Measurements from ENCODE around the gene RADIL. TPM values are rescaled to one million over a fixed set of nuclear protein-coding genes. Genes with fewer than 3 reads are reported as not detected.
A peak's percentile ranks its signal among the peaks of the same experiment; 100 is the strongest.

The RADIL gene
- total RNA-seq, 2 experiments from 2014 or later: 0.37 to 0.84 TPM

- H3K36me3 Mint-ChIP-seq (ENCODE audit: low read depth): peaks cover 14% of the 10 kb centered on the region
- ChIA-PET CTCF (interaction anchor here (0.6 to 1.4 kb wide), 3 partner anchors 8 to 860 kb away, joined by 3 to 6 read pairs (median 3); partner anchors contain the start of gene AP5Z1), POLR2A (no interaction called here)
- H3K4me3 Mint-ChIP-seq: no peak overlapping the region
- no peak for DNase-seq
- no peaks in the 10 kb centered on the region for H3K4me1 Mint-ChIP-seq
- H3K27ac Mint-ChIP-seq: no peak overlapping the region
- no peaks in the 10 kb centered on the region for H3K27me3 Mint-ChIP-seq
- H3K9me3 Mint-ChIP-seq: no peaks in the 10 kb centered on the region
These were observed 99.7 kb downstream of the RADIL start for GRCh38 chr7:4783762-4784351.

GRCh38 chr7:4783292-4783652 lies 100.2 kb downstream of the RADIL start:
- ChIA-PET POLR2A (no interaction called here), CTCF (no interaction called here)
- Mint-ChIP-seq H3K27me3 (no peaks in the 10 kb centered on the region), H3K36me3 (ENCODE audit: low read depth) (peaks cover 14% of the 10 kb centered on the region), H3K4me3 (no peak overlapping the region), H3K27ac (no peak overlapping the region), H3K9me3 (no peaks in the 10 kb centered on the region), H3K4me1 (peaks cover 2% of the 10 kb centered on the region)
- DNase-seq: no peak

GRCh38 chr7:4782333-4783291 lies 100.9 kb downstream of the RADIL start:
- DNase-seq: no peak
- Mint-ChIP-seq H3K27ac (no peak overlapping the region), H3K4me3 (no peak overlapping the region), H3K27me3 (no peaks in the 10 kb centered on the region), H3K9me3 (no peaks in the 10 kb centered on the region), H3K4me1 (peaks cover 9% of the 10 kb centered on the region), H3K36me3 (ENCODE audit: low read depth) (peaks cover 12% of the 10 kb centered on the region)
- ChIA-PET CTCF (no interaction called here), POLR2A (interaction anchor here (0.6 kb wide), 1 partner anchor 70 kb away, joined by 3 read pairs; no protein-coding TSS in a partner anchor)

GRCh38 chr7:4781366-4782069 lies 102.0 kb downstream of the RADIL start:
- Mint-ChIP-seq H3K9me3 (no peaks in the 10 kb centered on the region), H3K27me3 (no peaks in the 10 kb centered on the region), H3K4me3 (no peak overlapping the region), H3K4me1 (peaks cover 16% of the 10 kb centered on the region), H3K36me3 (ENCODE audit: low read depth) (peaks cover 15% of the 10 kb centered on the region), H3K27ac (no peak overlapping the region)
- DNase-seq: no peak
- CTCF ChIA-PET: no interaction called here
- POLR2A ChIA-PET: no interaction called here

- ChIA-PET CTCF (interaction anchor here (0.7 kb wide), 1 partner anchor 137 kb away, joined by 3 read pairs; no protein-coding TSS in a partner anchor), POLR2A (no interaction called here)
- Mint-ChIP-seq H3K9me3 (no peaks in the 10 kb centered on the region), H3K4me1 (peaks cover 33% of the 10 kb centered on the region), H3K27ac (no peak overlapping the region), H3K4me3 (no peak overlapping the region), H3K27me3 (no peaks in the 10 kb centered on the region), H3K36me3 (ENCODE audit: low read depth) (peaks cover 19% of the 10 kb centered on the region)
- DNase-seq: no peak
These were observed 104.4 kb downstream of the RADIL start for GRCh38 chr7:4779118-4779517.

- Mint-ChIP-seq H3K27ac (peak overlapping the region; percentile 98), H3K36me3 (ENCODE audit: low read depth) (peaks cover 13% of the 10 kb centered on the region), H3K27me3 (no peaks in the 10 kb centered on the region), H3K4me1 (peaks cover 40% of the 10 kb centered on the region), H3K9me3 (no peaks in the 10 kb centered on the region), H3K4me3 (peak overlapping the region; percentile 98)
- ChIA-PET CTCF (interaction anchor here (0.6 to 3.2 kb wide), 6 partner anchors 8 to 73 kb away, joined by 3 to 20 read pairs (median 6); no protein-coding TSS in a partner anchor), POLR2A (interaction anchor here (0.6 kb wide), 1 partner anchor 1476 kb away, joined by 4 read pairs; no protein-coding TSS in a partner anchor)
- peak; percentile 65 for DNase-seq
These were observed 107.5 kb downstream of the RADIL start for GRCh38 chr7:4775848-4776623.

GRCh38 chr7:4775250-4775847 lies 108.2 kb downstream of the RADIL start, which contains the start of gene AP5Z1:
AP5Z1 (plus strand) TSS chr7:4775623; CDS start chr7:4775716, 93 bp downstream.
- peaks cover 11% of the 10 kb centered on the region for H3K36me3 Mint-ChIP-seq (ENCODE audit: low read depth)
- POLR2A ChIA-PET: interaction anchor here (0.6 kb wide), 2 partner anchors 667 to 1475 kb away, joined by 3 to 4 read pairs; no protein-coding TSS in a partner anchor
- no peaks in the 10 kb centered on the region for H3K27me3 Mint-ChIP-seq
- H3K9me3 Mint-ChIP-seq: no peaks in the 10 kb centered on the region
- DNase-seq: peak; percentile 96
- CTCF ChIA-PET: interaction anchor here (0.6 to 3.2 kb wide), 5 partner anchors 9 to 23 kb away, joined by 3 to 20 read pairs (median 7); no protein-coding TSS in a partner anchor
- H3K4me1 Mint-ChIP-seq: peaks cover 40% of the 10 kb centered on the region
- H3K27ac Mint-ChIP-seq: peak within 1 kb of the TSS; percentile 98
- H3K4me3 Mint-ChIP-seq: peak within 1 kb of the TSS; percentile 98

GRCh38 chr7:4774658-4775249 lies 108.8 kb downstream of the RADIL start:
- ChIA-PET POLR2A (interaction anchor here (0.6 kb wide), 1 partner anchor 667 kb away, joined by 3 read pairs; no protein-coding TSS in a partner anchor), CTCF (interaction anchor here (1.9 to 3.2 kb wide), 4 partner anchors 10 to 21 kb away, joined by 6 to 20 read pairs (median 8); no protein-coding TSS in a partner anchor)
- Mint-ChIP-seq H3K9me3 (no peaks in the 10 kb centered on the region), H3K4me1 (peaks cover 40% of the 10 kb centered on the region), H3K27ac (peak overlapping the region; percentile 98), H3K27me3 (no peaks in the 10 kb centered on the region), H3K36me3 (ENCODE audit: low read depth) (peaks cover 11% of the 10 kb centered on the region), H3K4me3 (peak overlapping the region; percentile 98)
- DNase-seq: no peak

- H3K4me1 Mint-ChIP-seq: peaks cover 40% of the 10 kb centered on the region
- H3K4me3 Mint-ChIP-seq: peak overlapping the region; percentile 98
- H3K27ac Mint-ChIP-seq: peak overlapping the region; percentile 98
- H3K9me3 Mint-ChIP-seq: no peaks in the 10 kb centered on the region
- H3K36me3 Mint-ChIP-seq (ENCODE audit: low read depth): peaks cover 11% of the 10 kb centered on the region
- ChIA-PET POLR2A (no interaction called here), CTCF (no interaction called here)
- H3K27me3 Mint-ChIP-seq: no peaks in the 10 kb centered on the region
- DNase-seq: no peak
These were observed 109.5 kb downstream of the RADIL start for GRCh38 chr7:4774007-4774406.

GRCh38 chr7:4772306-4772705 lies 111.2 kb downstream of the RADIL start:
- H3K27me3 Mint-ChIP-seq: no peaks in the 10 kb centered on the region
- peaks cover 11% of the 10 kb centered on the region for H3K36me3 Mint-ChIP-seq (ENCODE audit: low read depth)
- ChIA-PET CTCF (no interaction called here), POLR2A (no interaction called here)
- H3K27ac Mint-ChIP-seq: no peak overlapping the region
- peaks cover 29% of the 10 kb centered on the region for H3K4me1 Mint-ChIP-seq
- H3K4me3 Mint-ChIP-seq: no peak overlapping the region
- H3K9me3 Mint-ChIP-seq: no peaks in the 10 kb centered on the region
- no peak for DNase-seq

- Mint-ChIP-seq H3K27ac (no peak overlapping the region), H3K36me3 (ENCODE audit: low read depth) (peaks cover 8% of the 10 kb centered on the region), H3K27me3 (no peaks in the 10 kb centered on the region), H3K9me3 (no peaks in the 10 kb centered on the region), H3K4me3 (no peak overlapping the region), H3K4me1 (peaks cover 25% of the 10 kb centered on the region)
- no peak for DNase-seq
- ChIA-PET POLR2A (no interaction called here), CTCF (no interaction called here)
These were observed 111.8 kb downstream of the RADIL start for GRCh38 chr7:4771737-4772136.
